CD4-positive, alpha-beta T cell (primary cell): ENCODE data around the gene ANXA2. TPM values are rescaled to one million over a fixed set of nuclear protein-coding genes. Genes with fewer than 3 reads are reported as not detected.

ENCODE experiments used
- ATAC-seq: fragments of 200-7000 bp; cut with Tn5 transposase; one replicate; pipeline ENCODE4 v1.10.0; 2022; ENCODE audit warnings: mild to moderate bottlenecking; ENCODE audit not compliant: poor library complexity
- CTCF ChIA-PET: fragments of 350-600 bp; sonication (Branson Sonifier 250); formaldehyde crosslinking; loops from one replicate; lab custom pipeline; 2021; ENCODE audit warnings: antibody characterized with exemption, inconsistent platforms; lab: Charles Lee
- POLR2A ChIA-PET: fragments of 350-600 bp; sonication (Branson Sonifier 250); formaldehyde crosslinking; loops from one replicate; lab custom pipeline; 2021; ENCODE audit warnings: antibody characterized with exemption, inconsistent platforms; lab: Charles Lee
- DNase-seq, 14 experiments: peaks; one replicate each; pipeline ENCODE4 v3.0.0-alpha.2; 2013 to 2020; ENCODE audit warnings: mixed read lengths in 2 of 14
- H3K27ac ChIP-seq, 2 donors: one replicate each; pipeline versions ENCODE4 v1.5.1 to v1.7.0; 2013; ENCODE audit warnings: low read length in 2 of 2, low read depth in 1 of 2, mild to moderate bottlenecking in 1 of 2
- H3K27me3 ChIP-seq, 2 experiments: 1 replicate in 1 of 2; 2 replicates in 1 of 2; pipeline versions ENCODE4 v1.6.1 to v1.7.0; 2013; ENCODE audit warnings: low read length in 2 of 2, control low read depth in 1 of 2, mild to moderate bottlenecking in 1 of 2, moderate library complexity in 1 of 2; ENCODE audit not compliant: insufficient read depth in 2 of 2, control insufficient read depth in 1 of 2
- H3K36me3 ChIP-seq: one replicate; pipeline ENCODE4 v1.6.1; 2013; ENCODE audit warnings: low read length, control low read depth; ENCODE audit not compliant: insufficient read depth
- H3K4me1 ChIP-seq: one replicate; pipeline ENCODE4 v1.6.1; 2013; ENCODE audit warnings: low read length, control low read depth; ENCODE audit not compliant: insufficient read depth
- H3K4me3 ChIP-seq: one replicate; pipeline ENCODE4 v1.5.1; 2013; ENCODE audit warnings: mild to moderate bottlenecking, low read length, moderate library complexity
- H3K9me3 ChIP-seq, 2 experiments: 1 replicate in 1 of 2; 2 replicates in 1 of 2; pipeline versions ENCODE4 v1.6.1 to v1.7.0; 2013; ENCODE audit warnings: low read length in 2 of 2, mild to moderate bottlenecking in 2 of 2, control low read depth in 1 of 2, moderate library complexity in 1 of 2; ENCODE audit not compliant: control insufficient read depth in 1 of 2, insufficient read depth in 1 of 2
- H3K27ac Mint-ChIP-seq: one replicate; pipeline ENCODE4 v1.8.0; 2020; ENCODE audit warnings: mixed read lengths
- H3K27me3 Mint-ChIP-seq: one replicate; pipeline ENCODE4 v1.8.0; 2021; ENCODE audit warnings: mixed read lengths
- H3K36me3 Mint-ChIP-seq: one replicate; pipeline ENCODE4 v1.8.0; 2021; ENCODE audit warnings: low read depth, mixed read lengths
- H3K4me1 Mint-ChIP-seq: one replicate; pipeline ENCODE4 v1.8.0; 2021; ENCODE audit warnings: low read depth, mixed read lengths
- H3K4me3 Mint-ChIP-seq: one replicate; pipeline ENCODE4 v1.8.0; 2020; ENCODE audit warnings: mild to moderate bottlenecking, mixed read lengths
- H3K9me3 Mint-ChIP-seq: one replicate; pipeline ENCODE4 v1.8.0; 2020; ENCODE audit warnings: mixed read lengths
- intact Hi-C, 2 experiments: fragments of 100-400 bp; cut with DNase I in 1 of 2; cut with micrococcal nuclease in 1 of 2; formaldehyde crosslinking; loops; one replicate each; pipeline versions ENCODE4 v1.15.1 to v1.9.0; 2023 to 2025; cut with DNase I, micrococcal nuclease
- total RNA-seq, 174 experiments: library from RNA in 2 of 174; stranded (reverse) in 2 of 174; gene quantifications; one replicate each; pipeline ENCODE4 v1.2.3 and lab custom pipeline; 2021 to 2026
- TF ChIP-seq, protein P1 (sequence below): fragments of 200-600 bp; IDR thresholded peaks from one replicate; pipeline ENCODE4 v1.8.0; 2022; ENCODE audit warnings: antibody characterized with exemption, mild to moderate bottlenecking

Gene ANXA2
- total RNA-seq, 2 experiments from 2014 or later: 70.8 to 74.5 TPM

- Mint-ChIP-seq H3K36me3 (peaks cover 77% of the 10 kb centered on the region), H3K27ac (no peak overlapping the region)
These were observed 31.1 kb upstream of the ANXA2 start for GRCh38 chr15:60428935-60429334.

DNA sequence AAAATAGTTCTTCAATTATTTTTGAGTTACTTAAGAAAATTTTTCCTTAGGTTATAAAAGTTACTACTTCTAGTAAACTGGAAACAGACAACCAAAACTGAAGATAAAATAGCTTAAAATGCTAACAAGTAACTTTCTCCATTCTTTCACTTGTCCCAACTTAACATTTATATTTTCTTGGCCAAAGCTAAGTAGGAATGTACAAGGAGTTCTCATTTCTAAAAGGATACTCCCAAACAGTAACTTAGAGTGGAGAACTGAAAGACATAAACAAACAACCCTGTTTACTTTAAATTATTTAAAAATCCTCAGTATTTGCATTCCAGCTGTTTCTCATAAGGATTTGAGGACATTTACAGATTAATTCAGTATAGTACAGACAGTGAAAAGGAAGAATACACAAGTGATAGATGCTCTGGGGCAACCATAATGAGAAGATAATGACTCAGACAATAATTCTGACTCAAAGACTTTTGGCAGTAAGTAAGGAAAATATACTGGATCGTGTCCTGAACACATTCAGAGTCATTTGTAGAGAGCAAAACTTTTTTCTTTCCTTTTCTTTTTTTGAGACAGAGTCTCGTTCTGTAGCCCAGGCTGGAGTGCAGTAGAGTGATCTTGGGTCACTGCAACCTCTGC, 29.2 kb upstream of the ANXA2 start:
- Histone ChIP-seq H3K36me3 (peaks cover 25% of the 10 kb centered on the region), H3K4me1 (no peaks in the 10 kb centered on the region), H3K4me3 (no peak overlapping the region), H3K9me3 (no peaks in the 10 kb centered on the region), H3K27ac (no peak overlapping the region), H3K27me3 (no peaks in the 10 kb centered on the region)
- TF ChIP-seq, protein P1, sequence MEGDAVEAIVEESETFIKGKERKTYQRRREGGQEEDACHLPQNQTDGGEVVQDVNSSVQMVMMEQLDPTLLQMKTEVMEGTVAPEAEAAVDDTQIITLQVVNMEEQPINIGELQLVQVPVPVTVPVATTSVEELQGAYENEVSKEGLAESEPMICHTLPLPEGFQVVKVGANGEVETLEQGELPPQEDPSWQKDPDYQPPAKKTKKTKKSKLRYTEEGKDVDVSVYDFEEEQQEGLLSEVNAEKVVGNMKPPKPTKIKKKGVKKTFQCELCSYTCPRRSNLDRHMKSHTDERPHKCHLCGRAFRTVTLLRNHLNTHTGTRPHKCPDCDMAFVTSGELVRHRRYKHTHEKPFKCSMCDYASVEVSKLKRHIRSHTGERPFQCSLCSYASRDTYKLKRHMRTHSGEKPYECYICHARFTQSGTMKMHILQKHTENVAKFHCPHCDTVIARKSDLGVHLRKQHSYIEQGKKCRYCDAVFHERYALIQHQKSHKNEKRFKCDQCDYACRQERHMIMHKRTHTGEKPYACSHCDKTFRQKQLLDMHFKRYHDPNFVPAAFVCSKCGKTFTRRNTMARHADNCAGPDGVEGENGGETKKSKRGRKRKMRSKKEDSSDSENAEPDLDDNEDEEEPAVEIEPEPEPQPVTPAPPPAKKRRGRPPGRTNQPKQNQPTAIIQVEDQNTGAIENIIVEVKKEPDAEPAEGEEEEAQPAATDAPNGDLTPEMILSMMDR: no peak
- H3K4me1 Mint-ChIP-seq: peaks cover 6% of the 10 kb centered on the region
- H3K27ac Mint-ChIP-seq: no peak overlapping the region
- H3K4me3 Mint-ChIP-seq: no peak overlapping the region
- no peaks in the 10 kb centered on the region for H3K9me3 Mint-ChIP-seq
- ChIA-PET POLR2A (no interaction called here), CTCF (no interaction called here)
- DNase-seq: no peak
- peaks cover 79% of the 10 kb centered on the region for H3K36me3 Mint-ChIP-seq
- intact Hi-C loops: loop anchor here in 1 of 2 experiments (5.0 kb wide), 1 partner anchor 55 kb away; no protein-coding TSS in a partner anchor
- no peak for ATAC-seq
- H3K27me3 Mint-ChIP-seq: no peaks in the 10 kb centered on the region

More at GRCh38 chr15:60428935-60429334, 31.1 kb upstream of the ANXA2 start:
- ChIA-PET POLR2A (no interaction called here), CTCF (no interaction called here)
- no peaks in the 10 kb centered on the region for H3K27me3 Mint-ChIP-seq
- Histone ChIP-seq H3K36me3 (peaks cover 28% of the 10 kb centered on the region), H3K9me3 (no peaks in the 10 kb centered on the region), H3K4me1 (no peaks in the 10 kb centered on the region), H3K4me3 (no peak overlapping the region), H3K27ac (no peak overlapping the region), H3K27me3 (no peaks in the 10 kb centered on the region)
- no peaks in the 10 kb centered on the region for H3K9me3 Mint-ChIP-seq
- H3K4me3 Mint-ChIP-seq: no peak overlapping the region
- no peak for DNase-seq
- TF ChIP-seq, protein P1: no peak
- intact Hi-C loops: loop anchor here in 1 of 2 experiments (5.0 kb wide), 1 partner anchor 57 kb away; no protein-coding TSS in a partner anchor
- ATAC-seq: no peak
- H3K4me1 Mint-ChIP-seq: peaks cover 6% of the 10 kb centered on the region

DNA sequence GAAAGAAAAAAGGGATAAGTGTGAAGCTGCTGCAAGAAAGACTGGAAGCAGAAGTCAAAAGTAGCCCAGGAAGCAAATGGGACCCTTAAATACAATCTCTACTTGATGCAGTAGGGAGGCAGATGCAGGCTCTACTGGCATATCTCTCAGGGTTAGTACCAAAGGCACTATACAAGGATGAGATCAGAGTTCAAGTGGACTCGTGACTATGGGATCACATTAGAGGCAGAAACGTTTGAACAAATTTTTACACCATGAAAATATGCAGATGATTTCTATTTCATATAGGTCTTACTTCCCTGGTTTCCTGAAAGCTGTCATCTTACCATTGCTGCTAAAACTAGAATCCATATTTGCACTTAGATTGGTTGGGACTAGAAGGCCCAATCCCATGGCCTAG, 27.7 kb upstream of the ANXA2 start:
- peaks cover 70% of the 10 kb centered on the region for H3K36me3 Mint-ChIP-seq
- Histone ChIP-seq H3K4me3 (no peak overlapping the region), H3K9me3 (no peaks in the 10 kb centered on the region), H3K27ac (no peak overlapping the region), H3K27me3 (no peaks in the 10 kb centered on the region), H3K36me3 (peaks cover 18% of the 10 kb centered on the region), H3K4me1 (no peaks in the 10 kb centered on the region)
- ATAC-seq: no peak
- no peak overlapping the region for H3K4me3 Mint-ChIP-seq
- CTCF ChIA-PET: no interaction called here
- no peaks in the 10 kb centered on the region for H3K27me3 Mint-ChIP-seq
- intact Hi-C loops: loop anchor here in 1 of 2 experiments (5.0 kb wide), 1 partner anchor 53 kb away; no protein-coding TSS in a partner anchor
- DNase-seq: no peak
- peaks cover 6% of the 10 kb centered on the region for H3K4me1 Mint-ChIP-seq
- H3K9me3 Mint-ChIP-seq: no peaks in the 10 kb centered on the region
- H3K27ac Mint-ChIP-seq: peak overlapping the region; percentile 42
- POLR2A ChIA-PET: interaction anchor here (0.5 kb wide), 1 partner anchor 11 kb away, joined by 3 read pairs; no protein-coding TSS in a partner anchor
- TF ChIP-seq, protein P1: no peak
